ENCODE results near the gene WDR6. TPM values are rescaled to one million over a fixed set of nuclear protein-coding genes. Genes with fewer than 3 reads are reported as not detected.

The WDR6 gene
- polyA plus RNA-seq, 2 of the 4 experiments (the other 2 are of a cell fraction), result 64.2 to 99.6 TPM

- WGBS (ENCODE audit: missing lambda C conversion rate), result 89% methylated on average over 4 of the region's 6 CpGs
- no peak for DNase-seq (ENCODE audit: low read depth in 1 of 2, low spot score in 1 of 2)
- Histone ChIP-seq H3K4me1 (peaks cover 17% of the 10 kb centered on the region), H3K4me3 (no peak overlapping the region), H3K9me3 (no peaks in the 10 kb centered on the region), H3K27ac (no peak overlapping the region), H3K4me2 (no peak overlapping the region)
- ChIA-PET CTCF (interaction anchor here (8.1 to 30.1 kb wide), 2 partner anchors 8 to 24 kb away, joined by 65 to 385 read pairs; partner anchors contain the start of genes P4HTM and WDR6), POLR2A (interaction anchor here (1.3 to 3.3 kb wide), 2 partner anchors 9 to 14 kb away, joined by 4 to 26 read pairs; partner anchors contain the start of genes IMPDH2 and WDR6)
- no peak for ATAC-seq
- TF ChIP-seq CHD4 (IDR thresholded peaks at IDR 0.05; ENCODE audit: borderline replicate concordance) (no peak), RNF2 (IDR thresholded peaks at IDR 0.05; ENCODE audit: borderline replicate concordance, low read depth) (no peak), RAD21 (conservative IDR thresholded peaks at IDR 0.05 in 1 of 2, IDR thresholded peaks at IDR 0.05 in 1 of 2) (no peak), RARB (CRISPR knock-in tag; IDR thresholded peaks at IDR 0.05) (no peak), JUNB (IDR thresholded peaks at IDR 0.05) (no peak)
- FAIRE-seq, result no peak
Observed at GRCh38 chr3:49015765-49016164, 8.6 kb downstream of the WDR6 start.

GRCh38 chr3:49016414-49017228 lies 9.4 kb downstream of the WDR6 start:
- no peak for ATAC-seq
- Histone ChIP-seq H3K4me1 (peaks cover 17% of the 10 kb centered on the region), H3K27ac (no peak overlapping the region; a peak in 1 of 6 replicates), H3K4me2 (peak overlapping the region; percentile 73), H3K9me3 (no peaks in the 10 kb centered on the region), H3K4me3 (no peak overlapping the region; the same call in 2 of the 3 replicates)
- TF ChIP-seq JUN (IDR thresholded peaks at IDR 0.05) (no peak), MYC (IDR thresholded peaks at IDR 0.05; ENCODE audit: borderline replicate concordance, low read length) (no peak), SREBF2 (IDR thresholded peaks at IDR 0.05) (no peak), HDAC2 (IDR thresholded peaks at IDR 0.05) (no peak), CTCF (IDR thresholded peaks at IDR 0.05) (no peak), EHF (CRISPR knock-in tag; IDR thresholded peaks at IDR 0.05) (no peak), REST (IDR thresholded peaks at IDR 0.05) (no peak), TP53 (CRISPR knock-in tag; IDR thresholded peaks at IDR 0.05) (no peak), HOXB5 (CRISPR knock-in tag; IDR thresholded peaks at IDR 0.05) (no peak), KDM5A (IDR thresholded peaks at IDR 0.05) (no peak), E2F6 (IDR thresholded peaks at IDR 0.05; ENCODE audit: borderline replicate concordance, low read depth) (no peak), HMGXB4 (CRISPR knock-in tag; IDR thresholded peaks at IDR 0.05; ENCODE audit: borderline replicate concordance) (no peak), BHLHE40 (IDR thresholded peaks at IDR 0.05; ENCODE audit: low read depth, low read length) (no peak), PHF8 (IDR thresholded peaks at IDR 0.05; ENCODE audit: borderline replicate concordance, low read depth) (no peak), RARB (CRISPR knock-in tag; IDR thresholded peaks at IDR 0.05) (no peak), ATOH8 (CRISPR knock-in tag; IDR thresholded peaks at IDR 0.05; ENCODE audit: low read depth) (no peak), GATA3 (IDR thresholded peaks at IDR 0.05; ENCODE audit: borderline replicate concordance) (no peak)
- POLR2A ChIA-PET, result interaction anchor here (1.1 to 3.3 kb wide), 5 partner anchors 10 to 77 kb away, joined by 3 to 26 read pairs (median 4); partner anchors contain the start of genes IMPDH2, P4HTM, QRICH1 and WDR6
- CTCF ChIA-PET, result interaction anchor here (0.5 to 30.1 kb wide), 4 partner anchors 9 to 967 kb away, joined by 3 to 385 read pairs (median 34); partner anchors contain the start of genes P4HTM and WDR6
- no peak for FAIRE-seq
- DNase-seq (ENCODE audit: low read depth in 1 of 2, low spot score in 1 of 2), result no peak
- WGBS (ENCODE audit: missing lambda C conversion rate), result 97% methylated on average over 4 of the region's 6 CpGs
